NCI-H128 (cell line): ENCODE data around the gene TTC28.
A peak's percentile ranks its signal among the peaks of the same experiment; 100 is the strongest.
"Not testable (repeated sequence)": the region's sequence is repeated elsewhere in the genome, so short reads cannot be mapped to it uniquely, and the experiment has no call there.

Source experiments
- DNase-seq: peaks from one replicate; lab custom pipeline; 2025; ENCODE audit not compliant: unreplicated experiment; lab: John Stamatoyannopoulos, UW

Gene TTC28

DNA sequence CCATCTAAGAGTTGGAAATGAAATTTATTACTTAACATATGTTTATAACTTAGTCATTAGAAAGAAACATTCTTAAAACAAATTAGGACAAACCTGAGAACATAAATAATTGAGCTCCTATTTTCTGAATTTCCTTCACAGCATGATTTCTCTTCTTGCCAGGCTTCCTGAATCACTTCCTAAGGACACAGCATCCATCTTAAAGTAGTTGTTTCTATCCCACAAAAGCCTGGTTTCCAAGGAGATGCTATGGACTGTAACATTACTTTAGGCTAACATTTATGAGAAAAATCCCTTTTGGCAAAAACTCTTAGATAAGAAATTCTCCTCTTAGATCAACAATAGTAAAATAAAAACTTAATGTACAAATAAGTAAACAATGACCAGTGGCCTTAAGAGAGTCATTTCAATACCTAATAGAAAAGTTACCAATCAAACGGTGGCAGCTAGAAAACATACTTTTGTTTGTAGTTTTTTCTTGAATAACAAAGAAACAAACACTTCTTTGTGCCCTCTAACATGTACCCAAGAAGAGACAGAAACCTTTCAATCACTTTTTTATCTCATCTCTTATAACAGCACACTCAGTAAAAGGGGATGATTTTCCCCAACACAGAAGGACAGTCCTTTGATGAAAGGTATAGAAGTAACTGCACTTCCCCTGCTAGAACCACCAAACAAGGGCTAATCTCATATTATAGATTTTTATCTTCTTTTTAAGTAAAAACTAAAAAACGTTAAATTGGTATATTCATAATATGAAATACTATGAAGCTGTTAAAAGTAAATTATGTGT, 74.5 kb downstream of the TTC28 start:
- DNase-seq: no peak

GRCh38 chr22:28601915-28602314, 77.7 kb downstream of the TTC28 start:
- no peak for DNase-seq

GRCh38 chr22:28600546-28601143, 79.0 kb downstream of the TTC28 start:
- no peak for DNase-seq

DNA sequence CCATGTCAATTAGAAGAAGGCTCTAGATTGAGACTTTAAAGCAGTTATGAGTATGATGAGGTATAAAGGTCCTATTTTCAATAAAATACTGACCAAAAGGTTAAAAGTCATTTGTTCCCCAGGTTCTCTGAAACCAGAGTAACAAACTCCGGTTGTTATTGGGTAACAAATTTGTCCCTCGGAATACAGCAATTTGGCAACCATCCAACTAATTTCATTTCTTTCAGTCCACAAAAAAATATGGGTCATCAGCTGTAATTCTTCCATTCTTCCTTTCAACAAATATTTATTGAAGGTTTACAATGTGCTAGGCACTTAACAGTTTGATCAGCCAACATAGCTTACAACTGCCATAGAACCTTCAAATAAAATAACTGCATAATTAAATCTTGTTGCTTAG, 79.9 kb downstream of the TTC28 start:
- no peak for DNase-seq

- no peak for DNase-seq
Measured at GRCh38 chr22:28597665-28598064, 82.0 kb downstream of the TTC28 start.

DNA sequence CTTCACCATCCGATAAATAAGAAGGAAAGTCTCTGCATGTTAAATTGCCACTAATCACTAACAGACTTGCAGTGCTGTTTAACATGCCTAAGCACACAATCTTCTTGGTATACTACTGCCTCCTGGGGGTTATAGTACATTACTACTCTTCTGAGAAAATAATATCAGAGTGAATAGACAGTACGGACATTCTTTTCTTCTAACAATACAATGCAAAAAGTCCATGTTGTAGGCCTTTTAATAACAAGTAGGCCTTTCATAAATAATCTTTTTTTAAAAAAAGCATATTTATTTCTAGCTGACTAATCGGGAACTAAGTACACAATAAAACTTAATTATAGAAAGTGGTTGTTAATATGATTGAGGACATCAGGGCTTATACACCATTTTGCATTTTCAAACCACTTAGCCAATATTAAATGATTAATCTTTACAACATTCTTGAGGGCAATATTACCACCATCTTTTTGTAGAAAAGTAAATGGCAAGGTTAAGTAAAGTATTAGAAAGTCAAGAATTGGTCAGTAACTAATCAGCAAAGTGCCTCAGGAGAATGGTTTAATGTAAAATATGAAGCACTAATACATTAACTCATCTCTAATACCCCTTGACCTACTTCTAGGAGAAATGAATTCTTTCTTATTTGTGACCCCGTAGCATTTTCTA, 84.7 kb downstream of the TTC28 start:
- DNase-seq: peak; percentile 12

- DNase-seq: no peak
Measured at GRCh38 chr22:28594076-28594796, 85.4 kb downstream of the TTC28 start.

GRCh38 chr22:28593299-28593698, 86.3 kb downstream of the TTC28 start:
- DNase-seq: no peak

DNA sequence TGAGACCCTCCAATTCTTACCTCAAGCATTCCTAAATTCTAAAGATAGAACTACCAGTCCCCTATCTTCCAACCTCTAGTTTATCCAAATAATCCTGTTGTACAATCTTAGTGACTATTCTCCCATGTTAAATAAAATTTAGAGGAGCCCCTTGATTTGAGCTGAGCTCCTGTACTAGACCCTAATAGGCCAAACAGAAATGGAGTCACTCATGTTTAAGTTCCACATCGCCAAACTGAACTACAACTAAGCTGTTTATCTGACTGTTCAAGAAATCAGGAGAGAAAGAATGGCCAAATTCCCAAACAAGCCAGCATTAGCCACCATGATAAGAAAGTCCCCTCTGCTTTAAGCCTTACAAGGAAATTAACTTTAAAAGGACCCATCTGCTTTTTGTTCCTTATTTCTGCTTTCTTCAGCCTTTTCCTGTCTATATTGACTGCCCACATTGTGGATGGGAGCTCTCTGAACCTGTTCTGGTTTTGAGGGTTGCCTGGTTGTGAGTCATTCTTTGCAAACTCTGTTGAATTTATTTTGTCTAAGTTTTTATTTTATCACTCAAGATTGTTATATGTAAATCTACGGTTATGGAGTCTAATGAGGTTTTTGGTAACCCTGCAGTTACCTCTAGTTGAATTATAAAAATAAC, 90.4 kb downstream of the TTC28 start:
- DNase-seq: no peak

- DNase-seq: no peak
Measured at GRCh38 chr22:28585324-28585723, 94.3 kb downstream of the TTC28 start.

- DNase-seq: no peak
Measured at GRCh38 chr22:28582806-28583205, 96.8 kb downstream of the TTC28 start.

DNA sequence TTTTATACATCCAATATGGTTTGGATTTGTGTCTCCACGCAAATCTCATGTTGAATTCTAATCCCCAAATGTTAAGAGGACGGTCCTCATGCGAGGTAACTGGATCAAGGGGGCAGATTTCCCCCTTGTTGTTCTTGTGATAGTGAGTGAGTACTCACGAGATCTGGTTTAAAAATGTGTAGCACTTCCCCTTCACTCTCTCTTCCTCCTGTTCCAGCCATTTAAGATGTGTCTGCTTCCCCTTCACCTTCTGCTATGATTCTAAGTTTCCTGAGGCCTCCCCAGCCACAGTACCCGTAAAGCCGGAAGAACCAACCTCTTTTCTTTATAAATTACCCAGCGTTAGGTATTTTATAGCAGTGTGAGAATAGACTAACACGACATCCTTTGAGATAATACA, 98.6 kb downstream of the TTC28 start:
- DNase-seq: no peak

DNA sequence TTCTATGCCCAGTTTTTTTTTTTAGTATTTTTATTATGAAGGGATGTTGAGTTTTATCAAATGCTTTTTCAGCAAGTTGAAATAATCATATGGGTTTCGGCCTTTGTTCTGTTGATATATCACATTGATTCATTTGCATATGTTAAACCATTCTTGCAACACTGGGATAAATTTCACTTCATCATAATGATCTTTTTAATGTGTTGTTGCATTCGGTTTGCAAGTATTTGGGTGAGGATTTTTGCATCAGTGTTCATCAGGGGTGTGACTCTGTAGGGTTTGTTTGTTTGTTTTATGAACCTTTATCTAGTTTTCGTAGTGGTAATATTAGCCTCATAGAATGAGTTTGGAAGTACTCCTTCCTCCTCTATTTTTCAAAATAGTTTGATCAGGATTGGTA, 103.5 kb downstream of the TTC28 start:
- DNase-seq: no peak

DNA sequence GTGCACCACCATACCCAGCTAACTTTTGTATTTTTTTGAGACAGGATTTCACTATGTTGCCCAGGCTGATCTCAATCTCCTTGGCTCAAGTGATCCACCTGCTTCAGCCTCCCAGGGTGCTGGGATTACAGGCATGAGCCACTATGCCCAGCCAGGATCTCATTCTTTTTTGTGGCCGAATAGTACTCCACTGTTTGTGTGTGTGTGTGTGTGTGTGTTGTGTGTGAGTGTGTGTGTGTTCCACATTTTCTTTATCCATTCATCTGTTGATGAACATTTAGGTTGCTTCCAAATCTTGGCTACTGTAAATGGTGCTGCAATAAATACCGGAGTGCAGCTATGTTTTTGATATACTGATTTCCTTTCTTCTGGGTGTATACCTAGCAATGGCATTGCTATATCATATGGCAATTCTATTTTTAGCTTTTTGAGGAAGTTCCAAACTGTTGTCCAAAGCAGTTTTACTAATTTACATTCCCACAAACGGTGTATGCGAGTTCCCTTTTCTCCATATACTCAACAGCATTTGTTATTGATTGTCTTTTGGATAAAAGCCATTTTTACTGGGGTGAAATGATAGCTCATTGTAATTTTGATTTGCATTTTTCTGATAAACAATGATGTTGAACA, 105.4 kb downstream of the TTC28 start:
- DNase-seq: no peak

- DNase-seq: no peak
Measured at GRCh38 chr22:28570696-28571373, 108.8 kb downstream of the TTC28 start.

DNA sequence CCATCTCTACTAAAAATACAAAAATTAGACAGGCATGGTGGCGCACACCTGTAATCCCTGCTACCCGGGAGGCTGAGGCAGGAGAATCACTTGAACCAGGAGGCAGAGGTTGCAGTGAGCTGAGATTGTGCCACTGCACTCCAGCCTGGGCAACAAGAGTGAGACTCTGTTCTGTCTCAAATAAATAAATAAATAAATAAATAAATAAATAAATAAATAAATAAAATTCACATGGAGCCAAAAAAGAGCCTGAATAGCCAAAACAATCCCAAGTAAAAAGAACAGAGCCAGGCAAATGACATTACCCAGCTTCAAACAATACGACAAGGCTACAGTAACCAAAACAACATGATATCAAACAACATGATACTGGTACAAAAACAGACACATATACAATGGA, 110.7 kb downstream of the TTC28 start:
- DNase-seq: not testable (repeated sequence)

GRCh38 chr22:28568099-28568498, 111.5 kb downstream of the TTC28 start:
- no peak for DNase-seq

GRCh38 chr22:28566920-28567499, 112.6 kb downstream of the TTC28 start:
- DNase-seq: not testable (repeated sequence)

DNA sequence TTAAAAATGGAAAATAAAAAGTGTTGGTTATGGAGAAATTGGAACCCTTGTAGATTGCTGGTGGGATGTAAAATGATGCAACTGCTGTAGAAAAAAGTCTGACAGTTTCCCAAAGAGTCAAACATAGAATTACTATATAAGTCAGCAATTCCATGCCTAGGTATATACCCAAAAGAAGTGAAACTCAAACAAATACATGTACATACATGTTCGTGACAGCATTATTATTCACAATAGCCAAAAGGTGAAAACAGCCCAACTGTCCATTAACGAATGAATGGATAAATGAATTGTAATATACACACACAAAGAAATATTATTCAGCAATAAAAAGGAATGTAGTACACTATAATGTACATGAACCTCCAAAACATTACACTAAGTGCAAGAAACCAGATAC, 116.0 kb downstream of the TTC28 start:
- no peak for DNase-seq

- DNase-seq: no peak
Measured at GRCh38 chr22:28562324-28562723, 117.3 kb downstream of the TTC28 start.
